HG03060 (cell line): ENCODE results near the gene SLC1A4.

Source experiments
- ATAC-seq: cut with Tn5 transposase; IDR thresholded peaks from one replicate; pipeline ENCODE4 v1.9.1; 2021; ENCODE audit warnings: low read depth, moderate number of reproducible peaks; ENCODE audit not compliant: unreplicated experiment

Gene SLC1A4

GRCh38 chr2:65069439-65069824 is 80.2 kb downstream of the SLC1A4 start:
- ATAC-seq = no peak

DNA sequence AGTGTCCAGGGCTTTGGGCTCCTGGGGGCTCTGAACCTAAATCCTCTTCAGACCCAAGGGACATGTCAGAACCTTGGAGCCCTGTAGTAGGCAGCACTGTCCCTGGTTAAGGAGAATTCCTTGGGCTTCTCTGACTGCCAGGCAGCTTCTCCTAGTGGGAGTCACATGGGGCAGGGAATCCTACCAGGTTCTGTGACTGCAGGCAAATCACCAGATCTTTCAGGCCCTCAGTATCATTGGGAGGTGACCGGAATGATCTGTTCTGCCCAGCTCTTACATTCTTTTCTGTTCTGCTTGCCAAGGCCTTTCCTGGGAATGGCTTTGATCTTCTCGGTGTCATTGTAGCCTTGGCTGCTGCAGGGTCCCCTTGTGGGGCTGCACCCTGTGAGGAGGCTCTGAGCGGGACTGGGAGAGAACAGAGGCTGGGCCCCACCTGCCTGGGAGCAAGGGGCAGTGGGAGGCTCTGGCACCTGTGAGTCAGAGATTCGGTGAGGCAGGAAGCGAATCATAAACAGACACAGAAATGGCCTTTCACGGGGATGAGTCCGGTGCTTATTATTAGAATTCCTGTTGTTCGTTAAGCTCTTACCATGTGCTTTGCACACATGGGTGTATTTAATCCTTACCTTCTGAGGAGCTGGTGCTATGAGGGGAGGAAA is 81.1 kb downstream of the SLC1A4 start:
- no peak for ATAC-seq

GRCh38 chr2:65070856-65071255 is 81.7 kb downstream of the SLC1A4 start:
- ATAC-seq = no peak

GRCh38 chr2:65071499-65072180 is 82.4 kb downstream of the SLC1A4 start:
- ATAC-seq = no peak

DNA sequence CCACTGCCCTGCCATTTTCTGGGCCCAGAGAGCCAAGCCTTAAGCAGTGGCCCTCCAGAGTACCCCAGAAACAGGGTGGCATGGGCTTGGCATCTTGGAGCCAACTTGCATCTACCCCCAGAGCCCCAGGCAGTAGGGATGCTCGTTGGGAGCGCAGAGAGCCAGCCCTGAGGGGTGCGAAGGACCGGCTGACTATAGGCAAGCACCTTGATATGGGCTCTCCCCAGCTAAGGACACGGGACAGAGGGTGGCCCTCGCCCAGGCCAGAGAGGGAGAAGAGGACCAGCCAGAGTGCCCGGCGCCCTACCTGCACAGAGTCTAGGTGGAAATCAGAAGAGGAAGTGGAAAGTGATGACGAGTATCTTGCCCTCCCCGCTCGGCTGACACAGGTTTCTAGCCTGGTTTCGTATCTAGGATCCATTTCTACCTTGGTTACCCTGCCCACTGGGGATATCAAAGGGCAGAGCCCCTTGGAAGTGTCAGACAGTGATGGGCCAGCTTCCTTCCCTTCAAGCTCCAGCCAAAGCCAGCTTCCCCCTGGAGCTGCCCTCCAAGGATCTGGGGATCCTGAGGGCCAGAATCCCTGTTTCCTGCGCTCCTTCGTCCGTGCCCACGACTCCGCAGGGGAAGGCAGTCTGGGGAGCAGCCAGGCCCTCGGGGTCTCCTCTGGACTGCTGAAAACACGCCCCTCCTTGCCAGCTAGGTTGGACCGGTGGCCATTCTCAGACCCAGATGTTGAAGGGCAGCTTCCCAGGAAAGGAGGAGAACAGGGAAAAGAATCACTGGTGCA is 83.2 kb downstream of the SLC1A4 start:
- no peak for ATAC-seq
